OCI-LY3 (cell line): ENCODE results near the gene HYAL2.

ENCODE experiments used
- H2AFZ ChIP-seq: fragments of 200-600, 300-600 bp; shearing (Covaris generic); 2 replicates; pipeline ENCODE4 v1.6.0; 2014; ENCODE audit warnings: antibody characterized with exemption, low read depth, low read length
- H3K27ac ChIP-seq: fragments of 200-600, 300-600 bp; sonication (generic); 2 replicates; pipeline ENCODE4 v1.5.1; 2014; ENCODE audit warnings: mild to moderate bottlenecking, low read length, moderate library complexity, mixed read lengths
- H3K27me3 ChIP-seq: fragments of 200-600, 300-600 bp; sonication (generic); 2 replicates; pipeline ENCODE4 v1.6.1; 2014; ENCODE audit warnings: low read depth, low read length, mixed read lengths
- H3K36me3 ChIP-seq: fragments of 200-600, 300-600 bp; sonication (generic); replicated peaks from 2 replicates; pipeline ENCODE3; 2014; ENCODE audit warnings: low read depth, low read length, mixed read lengths
- H3K4me1 ChIP-seq: fragments of 300-600, 200-600 bp; sonication (generic); 2 replicates; pipeline ENCODE4 v1.6.1; 2014; ENCODE audit warnings: low read length, mixed read lengths
- H3K4me2 ChIP-seq: fragments of 200-600, 300-600 bp; sonication (generic); 2 replicates; pipeline ENCODE4 v1.6.1; 2014; ENCODE audit warnings: low read length, mixed read lengths
- H3K4me3 ChIP-seq: fragments of 300-600, 200-600 bp; sonication (generic); 2 replicates; pipeline ENCODE4 v1.5.1; 2014; ENCODE audit warnings: antibody characterized with exemption, mild to moderate bottlenecking, low read length, moderate library complexity
- H3K79me2 ChIP-seq: fragments of 300-600, 200-600 bp; shearing (Covaris generic); 2 replicates; pipeline ENCODE4 v1.6.1; 2014; ENCODE audit warnings: mild to moderate bottlenecking, low read length, mixed read lengths
- H3K9ac ChIP-seq: fragments of 300-600, 200-600 bp; shearing (Covaris generic); 2 replicates; pipeline ENCODE4 v1.6.0; 2014; ENCODE audit warnings: mild to moderate bottlenecking, low read length, moderate library complexity
- H3K9me3 ChIP-seq: fragments of 200-600, 300-600 bp; shearing (Covaris generic); 2 replicates; pipeline ENCODE4 v1.6.1; 2014; ENCODE audit warnings: low read length, mixed read lengths; ENCODE audit not compliant: insufficient read depth
- H4K20me1 ChIP-seq: fragments of 200-600, 300-600 bp; sonication (generic); 2 replicates; pipeline ENCODE4 v1.6.1; 2016; ENCODE audit warnings: low read length, mixed read lengths; ENCODE audit not compliant: insufficient read depth
- EZH2phosphoT487 ChIP-seq: fragments of 200-600 bp; shearing (Covaris generic); IDR thresholded peaks from 2 replicates; pipeline ENCODE4 v1.6.1; 2018; ENCODE audit warnings: antibody characterized with exemption, mixed run types, low read depth
- TF ChIP-seq, protein P1 (sequence below): fragments of 200-600, 300-600 bp; sonication (generic); IDR thresholded peaks from 2 replicates; pipeline ENCODE4 v1.5.1; 2014; ENCODE audit warnings: antibody characterized with exemption, low read length, low read depth

HYAL2 gene

DNA sequence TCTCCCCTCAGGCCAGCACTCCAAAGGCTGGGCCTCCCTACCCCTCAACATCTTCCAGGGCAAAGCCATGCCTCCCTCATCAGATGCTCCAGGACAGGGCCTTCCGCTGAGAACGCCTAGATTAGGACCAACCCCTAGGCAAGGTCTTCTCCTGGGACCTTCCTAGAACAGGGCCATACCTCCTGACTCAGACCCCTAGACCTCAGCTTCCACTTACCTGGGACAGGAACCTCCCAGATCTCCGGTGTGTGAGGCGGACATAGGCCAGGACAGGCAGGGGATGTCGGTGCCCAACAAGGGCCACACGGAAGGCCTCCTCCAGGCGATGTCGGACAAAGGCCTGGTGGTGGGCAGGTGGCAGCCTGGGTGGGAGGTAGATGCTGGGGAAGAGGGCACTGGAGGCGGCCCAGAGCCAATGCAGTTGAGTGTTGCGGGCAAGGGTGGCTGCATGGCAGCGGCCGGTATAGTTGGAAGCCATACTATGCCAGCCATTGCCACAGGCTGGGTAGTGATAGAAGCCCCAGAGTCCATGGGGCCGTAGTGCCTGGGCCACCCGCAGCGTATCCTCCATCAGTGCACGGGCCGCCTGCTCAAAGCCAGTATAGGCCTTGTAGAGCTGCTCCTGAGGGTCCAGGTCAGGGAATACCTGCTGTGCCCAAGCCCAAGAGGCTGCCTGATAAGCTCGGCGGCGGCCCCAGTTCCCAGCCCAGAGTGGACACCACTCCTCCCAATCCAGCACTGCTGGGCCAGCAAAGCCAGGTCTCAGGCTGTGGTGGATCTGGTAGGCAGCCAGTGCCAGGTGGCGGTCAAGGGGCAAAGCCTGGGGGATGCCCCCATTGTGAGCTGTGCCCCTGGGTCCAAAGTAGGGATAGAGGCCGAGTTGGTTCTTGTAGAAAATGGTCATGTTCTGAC is 27.8 kb downstream of the HYAL2 start:
- no peaks in the 10 kb centered on the region for H3K9me3 ChIP-seq
- H3K27me3 ChIP-seq = no peaks in the 10 kb centered on the region
- H3K36me3 ChIP-seq = peaks cover 10% of the 10 kb centered on the region
- TF ChIP-seq, protein P1, sequence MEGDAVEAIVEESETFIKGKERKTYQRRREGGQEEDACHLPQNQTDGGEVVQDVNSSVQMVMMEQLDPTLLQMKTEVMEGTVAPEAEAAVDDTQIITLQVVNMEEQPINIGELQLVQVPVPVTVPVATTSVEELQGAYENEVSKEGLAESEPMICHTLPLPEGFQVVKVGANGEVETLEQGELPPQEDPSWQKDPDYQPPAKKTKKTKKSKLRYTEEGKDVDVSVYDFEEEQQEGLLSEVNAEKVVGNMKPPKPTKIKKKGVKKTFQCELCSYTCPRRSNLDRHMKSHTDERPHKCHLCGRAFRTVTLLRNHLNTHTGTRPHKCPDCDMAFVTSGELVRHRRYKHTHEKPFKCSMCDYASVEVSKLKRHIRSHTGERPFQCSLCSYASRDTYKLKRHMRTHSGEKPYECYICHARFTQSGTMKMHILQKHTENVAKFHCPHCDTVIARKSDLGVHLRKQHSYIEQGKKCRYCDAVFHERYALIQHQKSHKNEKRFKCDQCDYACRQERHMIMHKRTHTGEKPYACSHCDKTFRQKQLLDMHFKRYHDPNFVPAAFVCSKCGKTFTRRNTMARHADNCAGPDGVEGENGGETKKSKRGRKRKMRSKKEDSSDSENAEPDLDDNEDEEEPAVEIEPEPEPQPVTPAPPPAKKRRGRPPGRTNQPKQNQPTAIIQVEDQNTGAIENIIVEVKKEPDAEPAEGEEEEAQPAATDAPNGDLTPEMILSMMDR = no peak
- no peak for TF ChIP-seq EZH2phosphoT487
- H3K9ac ChIP-seq = no peak overlapping the region
- no peak overlapping the region for H2AFZ ChIP-seq
- no peak overlapping the region for H3K4me2 ChIP-seq
- no peak overlapping the region for H3K27ac ChIP-seq
- no peak overlapping the region for H3K4me3 ChIP-seq
- no peaks in the 10 kb centered on the region for H4K20me1 ChIP-seq
- peaks cover 32% of the 10 kb centered on the region for H3K79me2 ChIP-seq
- peaks cover 20% of the 10 kb centered on the region for H3K4me1 ChIP-seq

DNA sequence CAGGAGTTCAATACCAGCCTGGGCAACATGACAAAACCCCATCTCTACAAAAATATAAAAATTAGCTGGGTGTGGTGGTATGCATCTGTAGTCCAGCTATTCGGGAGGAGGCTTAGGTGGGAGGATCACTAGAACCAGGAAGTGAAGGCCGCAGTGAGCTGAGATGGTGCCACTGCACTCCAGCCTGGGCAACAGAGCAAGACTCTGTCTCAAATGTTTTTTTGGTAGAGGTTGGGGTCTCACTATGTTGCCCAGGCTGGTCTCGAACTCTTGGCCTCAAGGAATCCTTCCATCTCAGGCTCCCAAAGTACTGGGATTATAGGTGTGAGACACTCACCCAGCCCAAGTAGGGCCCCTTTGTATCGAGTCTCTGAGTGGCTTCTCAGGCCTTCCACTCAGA is 28.5 kb downstream of the HYAL2 start:
- Histone ChIP-seq H3K9me3 (no peaks in the 10 kb centered on the region), H4K20me1 (no peaks in the 10 kb centered on the region)
- no peak for TF ChIP-seq EZH2phosphoT487
- TF ChIP-seq, protein P1 = no peak

DNA sequence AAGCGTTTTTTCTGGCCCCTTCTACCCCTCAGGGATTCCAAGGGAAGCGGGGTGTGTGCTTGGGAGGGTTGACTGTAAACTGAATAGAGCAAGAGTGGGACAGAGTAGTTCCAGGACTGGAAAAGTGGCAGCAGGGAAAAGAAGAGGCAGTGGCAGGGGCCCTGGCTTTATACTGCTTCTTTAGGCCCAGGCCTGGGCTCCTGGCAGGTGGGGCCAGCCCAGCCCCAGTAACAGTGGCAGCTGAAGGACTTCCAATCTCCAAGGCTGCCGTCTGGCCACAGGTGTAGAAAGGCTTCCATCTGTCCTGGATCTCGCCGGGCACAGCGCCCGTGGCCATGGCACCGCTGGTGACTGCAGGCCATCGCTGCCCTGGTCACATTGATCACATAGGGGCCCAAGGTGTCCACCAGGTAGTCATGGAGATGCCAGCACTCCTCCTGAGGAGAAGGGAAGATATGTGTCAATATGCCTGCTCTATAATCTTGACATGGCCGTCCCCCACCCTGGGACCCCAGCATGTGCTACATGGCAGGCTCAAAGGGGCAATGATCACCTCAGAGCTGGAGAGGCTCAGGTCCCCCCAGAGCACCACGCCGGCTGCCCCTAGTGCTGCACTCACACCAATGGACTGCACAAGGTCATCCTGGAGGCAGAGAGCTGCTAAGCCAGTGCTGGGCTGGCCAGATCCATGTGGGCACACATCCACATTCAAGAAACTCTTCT is 29.3 kb downstream of the HYAL2 start:
- Histone ChIP-seq H2AFZ (no peak overlapping the region), H3K4me3 (peak overlapping the region; percentile 96), H4K20me1 (no peaks in the 10 kb centered on the region), H3K9ac (peak overlapping the region; percentile 71), H3K4me1 (peaks cover 16% of the 10 kb centered on the region), H3K4me2 (peak overlapping the region; percentile 83), H3K36me3 (peaks cover 25% of the 10 kb centered on the region), H3K27me3 (no peaks in the 10 kb centered on the region), H3K27ac (peak overlapping the region; percentile 28), H3K9me3 (no peaks in the 10 kb centered on the region), H3K79me2 (peaks cover 41% of the 10 kb centered on the region)
- TF ChIP-seq, protein P1 = no peak
- TF ChIP-seq EZH2phosphoT487 = no peak

More for the DNA sequence above, 28.5 kb downstream of the HYAL2 start:
- peaks cover 38% of the 10 kb centered on the region for H3K79me2 ChIP-seq
- no peak overlapping the region for H2AFZ ChIP-seq
- peaks cover 19% of the 10 kb centered on the region for H3K4me1 ChIP-seq
- no peak overlapping the region for H3K4me3 ChIP-seq
- no peak overlapping the region for H3K27ac ChIP-seq
- no peak overlapping the region for H3K4me2 ChIP-seq
- H3K9ac ChIP-seq = no peak overlapping the region
- peaks cover 17% of the 10 kb centered on the region for H3K36me3 ChIP-seq
- no peaks in the 10 kb centered on the region for H3K27me3 ChIP-seq
